Type B pancreatic cell (in vitro differentiated cells): ENCODE results near the gene FKBP9. TPM values are rescaled to one million over a fixed set of nuclear protein-coding genes. Genes with fewer than 3 reads are reported as not detected.
A peak's percentile ranks its signal among the peaks of the same experiment; 100 is the strongest.
"Not testable (repeated sequence)": the region's sequence is repeated elsewhere in the genome, so short reads cannot be mapped to it uniquely, and the experiment has no call there.

Source experiments
- DNase-seq: peaks from one replicate; pipeline ENCODE4 v3.0.0; 2021; ENCODE audit warnings: mixed read lengths; ENCODE audit not compliant: unreplicated experiment; ENCODE audit errors: extremely low spot score
- H3K27ac Mint-ChIP-seq: 2 replicates; pipeline ENCODE4 v1.8.0; 2021; ENCODE audit warnings: mild to moderate bottlenecking, mixed read lengths
- H3K27me3 Mint-ChIP-seq: 2 replicates; pipeline ENCODE4 v1.8.0; 2021; ENCODE audit warnings: mixed read lengths
- H3K36me3 Mint-ChIP-seq: 2 replicates; pipeline ENCODE4 v1.8.0; 2021; ENCODE audit warnings: mixed read lengths
- H3K4me1 Mint-ChIP-seq: one replicate; pipeline ENCODE4 v1.8.0; 2021; ENCODE audit warnings: mixed read lengths; ENCODE audit not compliant: unreplicated experiment
- H3K4me3 Mint-ChIP-seq: 2 replicates; pipeline ENCODE4 v1.8.0; 2021; ENCODE audit warnings: mild to moderate bottlenecking, mixed read lengths
- H3K9me3 Mint-ChIP-seq: 2 replicates; pipeline ENCODE4 v1.8.0; 2021; ENCODE audit warnings: mixed read lengths
- total RNA-seq: library from RNA; stranded (reverse); gene quantifications from 2 replicates; pipeline ENCODE4 v1.2.1, GENCODE V29; 2021; ENCODE audit warnings: low replicate concordance
- TF ChIP-seq, protein P1 (sequence below): fragments of 200-600 bp; sonication (generic); conservative IDR thresholded peaks from 2 replicates; pipeline ENCODE4 v1.5.0; 2021; ENCODE audit warnings: antibody characterized with exemption, mild to moderate bottlenecking

The FKBP9 gene
- total RNA-seq, 1 donor from 2014 or later: 76.0 TPM

DNA sequence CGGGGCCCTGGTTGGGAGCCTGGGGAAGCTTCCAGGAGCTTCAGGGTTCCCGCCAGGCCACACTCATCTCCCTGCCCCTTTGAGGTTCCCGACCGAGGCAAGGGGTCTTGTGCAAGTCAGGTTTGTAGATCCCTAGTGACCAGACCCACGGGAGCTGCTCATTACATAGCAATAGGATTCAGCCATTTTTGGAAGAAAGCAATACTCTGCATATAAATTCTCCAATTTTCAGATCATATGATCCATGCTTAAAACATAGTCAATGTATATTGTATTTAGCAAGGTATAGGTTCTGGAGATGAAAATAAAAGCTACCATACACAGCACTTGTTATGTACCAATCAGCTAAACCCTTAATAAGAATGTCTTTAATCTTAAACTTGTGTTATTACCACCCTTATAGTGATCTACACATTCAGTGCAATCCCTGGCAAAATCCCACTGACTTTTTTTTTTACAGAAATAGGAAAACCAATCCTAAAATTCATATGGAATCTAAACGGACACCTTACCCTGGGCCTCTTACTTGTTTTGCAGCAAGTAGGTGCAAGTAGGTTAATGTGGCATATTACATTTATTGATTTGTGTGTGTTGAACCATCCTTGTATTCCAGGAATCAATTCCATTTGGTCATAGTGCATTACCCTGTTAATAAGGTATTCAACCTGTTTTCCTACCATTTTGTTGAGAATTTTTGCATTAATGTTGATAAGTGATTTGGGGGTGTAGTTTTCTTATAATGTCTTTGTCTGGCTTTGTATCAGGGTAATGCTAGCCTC lies 13.8 kb upstream of the FKBP9 start:
- peaks cover 20% of the 10 kb centered on the region for H3K4me1 Mint-ChIP-seq
- peak overlapping the region; percentile 81 for H3K4me3 Mint-ChIP-seq
- H3K27ac Mint-ChIP-seq: no peak overlapping the region
- no peaks in the 10 kb centered on the region for H3K27me3 Mint-ChIP-seq
- no peak for DNase-seq
- TF ChIP-seq, protein P1, sequence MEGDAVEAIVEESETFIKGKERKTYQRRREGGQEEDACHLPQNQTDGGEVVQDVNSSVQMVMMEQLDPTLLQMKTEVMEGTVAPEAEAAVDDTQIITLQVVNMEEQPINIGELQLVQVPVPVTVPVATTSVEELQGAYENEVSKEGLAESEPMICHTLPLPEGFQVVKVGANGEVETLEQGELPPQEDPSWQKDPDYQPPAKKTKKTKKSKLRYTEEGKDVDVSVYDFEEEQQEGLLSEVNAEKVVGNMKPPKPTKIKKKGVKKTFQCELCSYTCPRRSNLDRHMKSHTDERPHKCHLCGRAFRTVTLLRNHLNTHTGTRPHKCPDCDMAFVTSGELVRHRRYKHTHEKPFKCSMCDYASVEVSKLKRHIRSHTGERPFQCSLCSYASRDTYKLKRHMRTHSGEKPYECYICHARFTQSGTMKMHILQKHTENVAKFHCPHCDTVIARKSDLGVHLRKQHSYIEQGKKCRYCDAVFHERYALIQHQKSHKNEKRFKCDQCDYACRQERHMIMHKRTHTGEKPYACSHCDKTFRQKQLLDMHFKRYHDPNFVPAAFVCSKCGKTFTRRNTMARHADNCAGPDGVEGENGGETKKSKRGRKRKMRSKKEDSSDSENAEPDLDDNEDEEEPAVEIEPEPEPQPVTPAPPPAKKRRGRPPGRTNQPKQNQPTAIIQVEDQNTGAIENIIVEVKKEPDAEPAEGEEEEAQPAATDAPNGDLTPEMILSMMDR: no peak
- H3K9me3 Mint-ChIP-seq: peaks cover 5% of the 10 kb centered on the region
- H3K36me3 Mint-ChIP-seq: peaks cover 17% of the 10 kb centered on the region

DNA sequence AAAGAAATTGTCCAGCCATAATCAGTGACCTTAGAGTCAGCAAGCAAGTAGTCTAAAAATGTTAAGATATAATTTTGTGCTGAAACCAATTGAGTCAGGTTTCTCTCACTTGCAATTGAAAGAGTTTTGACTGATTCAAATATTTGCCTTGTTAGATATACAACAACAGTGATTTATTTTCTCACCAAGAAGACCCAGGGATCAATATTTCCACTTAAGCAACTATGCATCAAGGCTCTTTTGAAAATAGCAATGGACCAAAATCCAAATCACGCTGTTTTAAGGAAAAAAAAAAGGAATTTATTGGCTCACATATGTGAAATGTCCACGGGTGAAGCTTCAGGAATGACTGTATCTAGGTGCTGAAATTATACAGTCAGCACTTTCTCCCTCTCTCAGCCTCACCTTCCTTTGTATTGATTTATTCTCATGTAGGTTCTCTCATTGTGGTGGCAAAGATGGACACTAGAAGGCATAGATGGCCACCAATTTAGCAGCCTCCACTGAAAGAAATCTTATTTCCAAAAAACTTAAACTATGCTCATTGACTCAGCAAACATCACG lies 9.7 kb upstream of the FKBP9 start:
- H3K27me3 Mint-ChIP-seq: no peaks in the 10 kb centered on the region
- no peak for DNase-seq
- no peak overlapping the region for H3K4me3 Mint-ChIP-seq
- no peaks in the 10 kb centered on the region for H3K4me1 Mint-ChIP-seq
- peaks cover 5% of the 10 kb centered on the region for H3K36me3 Mint-ChIP-seq
- H3K27ac Mint-ChIP-seq: no peak overlapping the region
- TF ChIP-seq, protein P1: no peak
- H3K9me3 Mint-ChIP-seq: peaks cover 5% of the 10 kb centered on the region

- DNase-seq: no peak
- no peak overlapping the region for H3K27ac Mint-ChIP-seq
- H3K36me3 Mint-ChIP-seq: peaks cover 5% of the 10 kb centered on the region
- H3K4me3 Mint-ChIP-seq: no peak overlapping the region
- TF ChIP-seq, protein P1: no peak
- H3K27me3 Mint-ChIP-seq: no peaks in the 10 kb centered on the region
- H3K9me3 Mint-ChIP-seq: peaks cover 5% of the 10 kb centered on the region
- H3K4me1 Mint-ChIP-seq: no peaks in the 10 kb centered on the region
Observed at GRCh38 chr7:32948202-32948601, 9.0 kb upstream of the FKBP9 start.

DNA sequence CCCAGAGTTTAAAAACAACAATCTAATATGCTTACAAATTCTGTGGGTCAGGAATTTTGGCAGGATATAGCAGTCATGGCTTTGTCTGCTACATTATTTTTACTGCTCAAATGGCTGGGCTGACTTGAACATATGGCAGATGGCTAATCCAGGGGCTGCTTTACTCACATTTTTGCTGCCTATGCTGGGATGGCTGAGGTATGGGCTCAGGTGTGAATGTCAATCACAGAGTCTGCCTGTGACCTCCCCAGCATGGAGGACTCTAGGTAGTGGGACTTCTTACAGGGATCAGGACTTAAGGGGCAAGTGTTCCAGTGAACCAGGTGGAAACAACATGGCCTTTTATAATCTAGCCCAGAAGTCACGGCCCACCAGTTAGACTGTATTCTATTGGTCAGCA lies 4.4 kb upstream of the FKBP9 start:
- no peak overlapping the region for H3K27ac Mint-ChIP-seq
- H3K36me3 Mint-ChIP-seq: no peaks in the 10 kb centered on the region
- no peak for DNase-seq
- TF ChIP-seq, protein P1: no peak
- no peaks in the 10 kb centered on the region for H3K9me3 Mint-ChIP-seq
- no peak overlapping the region for H3K4me3 Mint-ChIP-seq
- H3K4me1 Mint-ChIP-seq: no peaks in the 10 kb centered on the region
- H3K27me3 Mint-ChIP-seq: no peaks in the 10 kb centered on the region

DNA sequence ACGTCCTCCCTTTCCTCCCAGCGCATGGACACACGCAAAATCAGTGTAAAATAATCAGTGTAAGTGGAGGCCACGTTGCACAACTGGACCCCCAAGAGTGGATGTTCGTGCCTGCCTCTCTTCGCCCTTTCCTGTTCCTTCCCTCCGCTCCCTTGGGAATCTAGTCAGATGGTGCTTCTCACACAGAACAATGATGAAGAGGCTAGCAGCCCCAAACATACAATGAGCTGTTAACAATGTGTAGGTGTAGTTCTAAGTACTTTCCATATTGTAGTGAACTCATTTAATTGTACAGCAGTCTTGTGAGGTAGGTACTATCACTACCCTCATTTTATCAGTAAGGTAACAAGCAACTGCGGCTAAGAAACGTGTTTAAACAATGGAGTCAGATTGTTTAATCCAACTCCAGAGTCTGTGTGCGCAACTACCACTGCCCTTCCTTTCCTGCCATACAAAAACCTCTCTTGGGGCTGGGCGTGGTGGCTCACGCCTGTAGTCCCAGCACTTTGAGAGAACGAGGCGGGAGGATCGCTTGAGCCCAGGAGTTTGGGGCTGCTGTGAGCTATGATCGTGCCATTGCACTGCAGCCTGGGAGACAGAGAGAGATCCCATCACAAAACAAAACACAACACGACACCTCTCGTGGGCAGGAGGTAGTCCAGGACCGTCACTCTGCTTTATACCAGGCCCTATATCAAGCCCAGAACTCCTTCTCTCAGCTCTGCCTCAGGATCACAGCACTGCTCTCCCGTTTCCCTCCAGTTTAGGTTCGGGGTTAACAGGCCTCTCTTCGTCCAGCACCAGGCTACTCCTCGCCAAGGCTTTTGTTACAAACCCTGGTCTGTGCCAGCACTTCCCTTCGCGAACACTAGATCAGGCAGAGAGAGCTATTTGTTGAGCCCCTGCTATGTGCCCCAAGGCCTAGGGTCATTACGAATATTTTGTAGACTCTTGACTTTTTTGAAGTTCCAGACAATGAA lies 1.1 kb downstream of the FKBP9 start:
- peak overlapping the region; percentile 95 for H3K4me3 Mint-ChIP-seq
- peak overlapping the region; percentile 96 for H3K27ac Mint-ChIP-seq
- peaks cover 11% of the 10 kb centered on the region for H3K4me1 Mint-ChIP-seq
- TF ChIP-seq, protein P1: no peak
- H3K36me3 Mint-ChIP-seq: peaks cover 5% of the 10 kb centered on the region
- H3K27me3 Mint-ChIP-seq: no peaks in the 10 kb centered on the region
- peaks cover 3% of the 10 kb centered on the region for H3K9me3 Mint-ChIP-seq
- DNase-seq: no peak

GRCh38 chr7:32963880-32964301 lies 6.7 kb downstream of the FKBP9 start:
- not testable (repeated sequence) for H3K4me3 Mint-ChIP-seq, H3K36me3 Mint-ChIP-seq, H3K27me3 Mint-ChIP-seq, H3K27ac Mint-ChIP-seq, DNase-seq, H3K9me3 Mint-ChIP-seq
- H3K4me1 Mint-ChIP-seq: peaks cover 17% of the 10 kb centered on the region
